HEK293 (cell line): ENCODE measurements around the gene FAM83D.

Source experiments
- EGR2 ChIP-seq: fragments of 450-650 bp; formaldehyde crosslinking; IDR thresholded peaks from 2 replicates; pipeline ENCODE4 v1.5.1; 2016; ENCODE audit warnings: low read depth, missing biosample characterization, missing genetic modification characterization
- GLIS1 ChIP-seq: fragments of 450-650 bp; formaldehyde crosslinking; IDR thresholded peaks from 2 replicates; pipeline ENCODE4 v1.5.1; 2016; ENCODE audit warnings: missing biosample characterization, missing genetic modification characterization
- GLIS2 ChIP-seq: fragments of 450-650 bp; formaldehyde crosslinking; IDR thresholded peaks from 2 replicates; pipeline ENCODE4 v1.5.1; 2016; ENCODE audit warnings: missing biosample characterization, missing genetic modification characterization
- HOXC10 ChIP-seq: sonication (generic); formaldehyde crosslinking; IDR thresholded peaks from 2 replicates; pipeline ENCODE4 v1.8.1; 2023; ENCODE audit warnings: mild to moderate bottlenecking, missing genetic modification reagents
- MZF1 ChIP-seq: fragments of 450-650 bp; formaldehyde crosslinking; IDR thresholded peaks from 2 replicates; pipeline ENCODE4 v1.5.1; 2017; ENCODE audit warnings: missing biosample characterization, missing genetic modification characterization, borderline replicate concordance
- PBX3 ChIP-seq: sonication (generic); formaldehyde crosslinking; IDR thresholded peaks from 2 replicates; pipeline ENCODE4 v1.8.1; 2022; ENCODE audit warnings: mild to moderate bottlenecking, moderate library complexity, missing genetic modification reagents
- PRDM6 ChIP-seq: fragments of 450-650 bp; formaldehyde crosslinking; IDR thresholded peaks from 2 replicates; pipeline ENCODE4 v1.5.1; 2017; ENCODE audit warnings: missing biosample characterization, missing genetic modification characterization
- RBAK ChIP-seq: fragments of 450-650 bp; formaldehyde crosslinking; IDR thresholded peaks from 2 replicates; pipeline ENCODE4 v1.5.1; 2016; ENCODE audit warnings: missing biosample characterization, missing genetic modification characterization
- SP3 ChIP-seq: fragments of 450-650 bp; formaldehyde crosslinking; IDR thresholded peaks from 2 replicates; pipeline ENCODE4 v1.5.1; 2016; ENCODE audit warnings: missing biosample characterization, missing genetic modification characterization
- SP7 ChIP-seq: fragments of 450-650 bp; formaldehyde crosslinking; IDR thresholded peaks from 2 replicates; pipeline ENCODE4 v1.5.1; 2016; ENCODE audit warnings: missing biosample characterization, missing genetic modification characterization
- TCF7L2 ChIP-seq: IDR thresholded peaks from 2 replicates; pipeline ENCODE4 v1.6.1; 2011; ENCODE audit warnings: low read depth, mild to moderate bottlenecking, inconsistent platforms, low read length, moderate library complexity, borderline replicate concordance
- ZBTB17 ChIP-seq: fragments of 450-650 bp; formaldehyde crosslinking; IDR thresholded peaks from 2 replicates; pipeline ENCODE4 v1.5.1; 2016; ENCODE audit warnings: missing biosample characterization, missing genetic modification characterization
- ZBTB26 ChIP-seq: fragments of 450-650 bp; formaldehyde crosslinking; optimal IDR thresholded peaks from 2 replicates; pipeline ENCODE3; 2016; ENCODE audit warnings: missing biosample characterization, mild to moderate bottlenecking, missing genetic modification characterization
- ZBTB44 ChIP-seq: fragments of 450-650 bp; IDR thresholded peaks from 2 replicates; pipeline ENCODE4 v1.5.1; 2018; ENCODE audit warnings: missing biosample characterization, mild to moderate bottlenecking, missing genetic modification characterization
- ZFP37 ChIP-seq: fragments of 450-650 bp; formaldehyde crosslinking; IDR thresholded peaks from 2 replicates; pipeline ENCODE4 v1.5.1; 2016; ENCODE audit warnings: missing biosample characterization, missing genetic modification characterization
- ZIC2 ChIP-seq: fragments of 450-650 bp; formaldehyde crosslinking; IDR thresholded peaks from 2 replicates; pipeline ENCODE4 v1.5.1; 2016; ENCODE audit warnings: missing biosample characterization, missing genetic modification characterization
- ZNF324 ChIP-seq: fragments of 450-650 bp; formaldehyde crosslinking; IDR thresholded peaks from 2 replicates; pipeline ENCODE4 v1.5.1; 2016; ENCODE audit warnings: missing biosample characterization, missing genetic modification characterization
- ZNF391 ChIP-seq: fragments of 450-650 bp; formaldehyde crosslinking; IDR thresholded peaks from 2 replicates; pipeline ENCODE4 v1.5.1; 2016; ENCODE audit warnings: low read depth, missing biosample characterization, missing genetic modification characterization, borderline replicate concordance
- ZNF473 ChIP-seq: fragments of 450-650 bp; formaldehyde crosslinking; IDR thresholded peaks from 2 replicates; pipeline ENCODE4 v1.5.1; 2017; ENCODE audit warnings: missing biosample characterization, missing genetic modification characterization
- ZNF513 ChIP-seq: fragments of 450-650 bp; IDR thresholded peaks from 2 replicates; pipeline ENCODE4 v1.5.1; 2018; ENCODE audit warnings: missing biosample characterization, missing genetic modification characterization
- ZNF518A ChIP-seq: fragments of 450-650 bp; formaldehyde crosslinking; conservative IDR thresholded peaks from 2 replicates; pipeline ENCODE4 v1.5.1; 2016; ENCODE audit warnings: low read depth, missing biosample characterization, missing genetic modification characterization
- ZNF571 ChIP-seq: fragments of 450-650 bp; formaldehyde crosslinking; IDR thresholded peaks from 2 replicates; pipeline ENCODE4 v1.5.0; 2017; ENCODE audit warnings: missing biosample characterization, missing genetic modification characterization
- ZNF639 ChIP-seq: fragments of 450-650 bp; formaldehyde crosslinking; IDR thresholded peaks from 2 replicates; pipeline ENCODE4 v1.5.1; 2016; ENCODE audit warnings: missing biosample characterization, missing genetic modification characterization
- ZNF660 ChIP-seq: fragments of 450-650 bp; IDR thresholded peaks from 2 replicates; pipeline ENCODE4 v1.5.1; 2018; ENCODE audit warnings: missing biosample characterization, mild to moderate bottlenecking, missing genetic modification characterization
- ZNF677 ChIP-seq: fragments of 450-650 bp; IDR thresholded peaks from 2 replicates; pipeline ENCODE4 v1.5.0; 2018; ENCODE audit warnings: missing biosample characterization, mild to moderate bottlenecking, missing genetic modification characterization, moderate library complexity
- ZNF776 ChIP-seq: fragments of 450-650 bp; formaldehyde crosslinking; IDR thresholded peaks from 2 replicates; pipeline ENCODE4 v1.5.0; 2017; ENCODE audit warnings: missing biosample characterization, missing genetic modification characterization, borderline replicate concordance

FAM83D gene

GRCh38 chr20:38883081-38883980, 42.9 kb upstream of the FAM83D start (continued):
- TF ChIP-seq ZBTB44 (tag by site-specific recombination) (no peak), ZNF660 (no peak), ZNF513 (tag by site-specific recombination) (no peak), ZBTB17 (no peak), SP7 (tag by site-specific recombination) (peak; percentile 57), MZF1 (tag by site-specific recombination) (no peak), ZNF677 (tag by site-specific recombination) (no peak), GLIS2 (tag by site-specific recombination) (no peak), SP3 (tag by site-specific recombination) (no peak), TCF7L2 (no peak), EGR2 (tag by site-specific recombination) (peak; percentile 45; the same call in 1 of the 2 replicates), PBX3 (CRISPR knock-in tag) (no peak), HOXC10 (no peak), ZNF324 (tag by site-specific recombination) (no peak), PRDM6 (no peak), ZNF571 (tag by site-specific recombination) (no peak), ZNF639 (tag by site-specific recombination) (no peak), RBAK (tag by site-specific recombination) (no peak), GLIS1 (peak; percentile 56), ZNF518A (tag by site-specific recombination) (no peak), ZBTB26 (tag by site-specific recombination) (no peak), ZIC2 (tag by site-specific recombination) (peak; percentile 74), ZFP37 (no peak), ZNF391 (no peak), ZNF473 (tag by site-specific recombination) (no peak), ZNF776 (tag by site-specific recombination) (no peak)
